RPMI7951 (cell line): ENCODE measurements around the gene PPP1R8. TPM values are rescaled to one million over a fixed set of nuclear protein-coding genes. Genes with fewer than 3 reads are reported as not detected.

Experiments
- DNase-seq: peaks from one replicate; pipeline ENCODE4 v3.0.0-alpha.2; 2012; ENCODE audit warnings: low read depth
- total RNA-seq: library from RNA; depleted of rRNA; stranded (reverse); fragments of >200 nt; shearing (Covaris generic); gene quantifications from 2 replicates; pipeline ENCODE4 v1.2.3, GENCODE V29; 2014

PPP1R8 gene
- total RNA-seq, 1 experiment from 2014 or later, result 44.9 TPM

- peak; percentile 59 for DNase-seq
Measured at GRCh38 chr1:27872059-27872801, 41.6 kb downstream of the PPP1R8 start, which contains the start of gene THEMIS2. Gene THEMIS2 (plus strand): TSS chr1:27872544. CDS start chr1:27872572, 28 bp downstream.

DNA sequence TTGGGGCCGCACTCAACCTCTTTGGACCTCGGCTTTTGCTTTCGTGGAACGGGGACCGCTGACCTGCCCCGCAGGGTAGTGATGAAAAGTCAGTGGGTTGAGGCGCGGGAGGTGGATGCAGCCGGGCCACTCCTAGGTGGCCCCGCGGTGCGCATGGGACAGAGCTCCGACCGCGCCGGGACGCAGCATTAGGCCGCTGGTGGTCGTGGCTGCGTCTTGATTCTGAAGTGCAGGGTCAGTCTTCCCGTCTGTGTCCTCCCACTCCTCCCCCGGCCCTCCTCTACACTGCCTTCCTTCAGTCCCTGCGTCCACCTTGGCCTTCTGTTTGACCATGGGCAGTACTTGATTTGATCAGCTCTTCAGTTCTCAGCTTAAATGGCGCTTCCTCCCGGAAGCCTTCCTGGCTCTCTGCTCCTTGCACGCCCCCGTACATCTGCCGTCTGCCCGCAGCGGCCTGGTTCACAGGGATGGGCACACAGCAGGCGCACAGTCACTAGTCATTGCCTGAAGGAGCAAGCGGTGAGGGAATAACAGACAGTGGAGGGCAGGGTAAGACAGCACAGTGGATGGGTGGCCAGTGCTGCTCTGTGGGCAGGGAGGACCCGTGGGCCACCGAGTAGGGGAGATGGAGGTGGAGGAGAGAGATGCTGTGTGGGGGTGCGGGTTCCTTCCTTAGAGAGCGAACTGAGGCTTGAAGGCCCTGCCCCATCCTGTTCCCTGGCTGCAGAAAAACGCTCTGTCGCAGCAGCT lies 42.4 kb downstream of the PPP1R8 start:
- peak; percentile 45 for DNase-seq

DNA sequence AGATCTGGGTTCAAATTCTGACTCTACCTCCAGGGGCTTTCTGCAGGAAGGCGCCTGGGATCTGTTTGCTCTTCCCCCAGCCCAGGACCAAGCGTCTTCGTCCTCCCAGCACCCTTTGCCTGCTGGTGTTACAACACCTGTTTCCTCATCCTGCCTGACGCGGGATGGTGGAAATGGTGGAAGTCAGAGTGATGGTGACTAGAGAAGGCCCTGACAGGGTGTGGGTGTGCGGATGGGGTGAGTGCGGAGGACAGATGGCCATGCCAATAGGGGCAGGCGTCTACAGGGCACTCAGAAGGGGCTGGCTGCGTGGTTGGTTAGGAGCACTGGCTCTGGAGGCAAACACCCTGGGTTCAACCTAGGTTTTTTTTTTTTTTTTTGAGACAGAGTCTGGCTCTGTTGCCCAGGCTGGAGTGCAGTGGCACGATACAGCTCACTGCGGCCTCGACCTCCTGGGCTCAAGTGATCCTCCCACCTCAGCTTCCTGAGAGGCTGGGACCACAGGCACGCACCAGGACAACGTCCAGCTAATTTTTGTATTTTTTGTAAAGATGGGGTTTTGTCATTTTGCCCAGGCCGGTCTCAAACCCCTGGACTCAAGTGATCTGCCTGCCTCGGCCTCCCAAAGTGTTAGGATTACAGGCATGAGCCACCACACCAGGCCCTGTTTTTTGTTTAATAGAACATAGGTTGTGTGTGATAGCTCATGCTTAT lies 43.2 kb downstream of the PPP1R8 start:
- no peak for DNase-seq

DNA sequence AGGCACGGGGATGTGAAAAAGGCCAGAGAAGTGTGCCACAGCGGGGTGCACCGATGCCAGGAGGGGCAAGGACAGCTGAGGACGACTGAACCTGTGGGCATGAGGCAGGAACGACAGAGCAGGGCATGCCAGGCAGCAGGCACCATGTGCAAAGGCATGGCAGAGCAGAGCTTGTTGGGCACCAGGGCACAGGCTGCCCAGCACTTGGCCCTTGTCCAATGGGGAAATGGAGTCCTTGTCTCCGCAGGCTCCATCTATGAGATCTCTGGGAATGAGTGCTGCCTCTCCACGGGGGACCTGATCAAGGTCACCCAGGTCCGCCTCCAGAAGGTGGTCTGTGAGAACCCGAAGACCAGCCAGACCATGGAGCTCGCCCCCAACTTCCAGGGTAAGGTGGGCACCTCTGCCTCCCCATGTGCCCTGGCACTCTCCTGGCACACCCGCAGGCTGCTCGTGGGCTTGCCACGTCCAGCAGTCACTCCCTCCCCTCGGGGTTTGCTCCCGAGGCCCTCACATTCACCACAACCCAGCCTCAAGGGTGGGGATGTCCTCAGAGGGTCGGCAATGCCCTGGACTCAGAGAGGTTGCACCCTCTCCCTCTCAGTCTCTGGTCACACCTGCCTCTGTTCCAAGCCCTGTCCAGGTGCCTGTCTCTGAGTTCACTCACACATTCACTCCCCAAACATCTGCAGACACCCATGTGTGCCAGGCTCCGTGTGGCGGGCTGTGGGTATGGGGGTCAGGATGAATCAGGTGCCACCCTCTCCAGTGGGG lies 45.9 kb downstream of the PPP1R8 start:
- DNase-seq, result no peak

DNA sequence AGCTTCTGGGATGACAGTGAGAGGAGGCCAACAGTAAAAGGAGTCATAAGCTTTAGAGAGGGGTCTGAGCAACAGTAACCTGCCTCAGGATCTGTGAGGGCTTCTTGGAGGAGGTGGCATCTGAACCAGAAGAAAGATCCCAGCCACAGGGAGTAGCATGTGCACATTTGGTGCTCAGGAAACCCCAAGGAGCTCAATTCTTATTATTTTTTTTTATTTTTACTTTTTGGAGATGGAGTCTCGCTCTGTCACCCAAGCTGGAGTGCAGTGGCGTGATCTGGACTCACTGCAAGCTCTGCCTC lies 46.5 kb downstream of the PPP1R8 start:
- no peak for DNase-seq

DNA sequence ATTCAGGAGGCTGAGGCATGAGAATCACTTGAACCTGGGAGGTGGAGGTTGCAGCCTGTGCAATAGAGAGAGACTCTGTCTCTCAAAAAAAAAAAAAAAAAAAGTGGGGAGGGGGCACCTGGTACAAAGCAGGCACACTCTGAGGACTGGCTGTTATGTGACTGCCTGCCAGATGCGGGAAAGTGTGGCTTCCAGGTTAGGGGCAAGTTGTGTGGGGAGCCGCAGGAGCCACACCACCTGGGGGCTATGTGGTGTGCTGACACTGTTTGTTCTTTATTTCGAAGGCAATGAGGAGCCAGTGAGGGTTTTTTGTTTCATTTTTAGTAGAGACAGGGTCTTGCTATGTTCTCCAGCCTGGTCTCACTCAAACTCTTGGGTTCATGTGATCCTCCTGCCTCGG lies 47.5 kb downstream of the PPP1R8 start:
- DNase-seq, result no peak

DNA sequence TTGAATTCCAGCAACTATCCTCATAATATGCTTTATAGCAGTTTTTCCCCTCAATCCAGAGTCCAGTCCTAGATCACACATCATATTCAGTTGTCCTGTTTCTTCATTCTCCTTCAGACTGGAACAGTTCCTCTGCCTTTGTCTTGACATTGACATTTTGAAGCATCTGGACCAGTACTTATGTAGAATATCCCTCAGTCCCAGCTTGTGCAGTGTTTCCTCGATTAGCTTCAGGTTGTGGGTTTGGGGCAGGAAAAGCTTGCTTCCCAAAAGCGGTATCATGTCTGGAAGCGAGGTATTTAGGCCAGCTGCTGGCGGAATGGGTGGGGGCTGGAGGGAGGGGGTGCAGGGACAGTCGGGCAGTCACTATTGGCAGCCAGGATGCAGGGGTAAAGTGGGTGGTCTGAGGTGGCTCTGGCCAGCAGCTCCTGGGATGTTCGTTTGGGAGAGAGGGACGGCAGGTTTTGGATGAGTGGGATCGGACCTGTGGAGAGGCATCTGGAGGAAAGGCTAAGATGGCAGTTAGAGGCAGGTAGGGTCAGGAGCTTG lies 48.3 kb downstream of the PPP1R8 start:
- no peak for DNase-seq

DNA sequence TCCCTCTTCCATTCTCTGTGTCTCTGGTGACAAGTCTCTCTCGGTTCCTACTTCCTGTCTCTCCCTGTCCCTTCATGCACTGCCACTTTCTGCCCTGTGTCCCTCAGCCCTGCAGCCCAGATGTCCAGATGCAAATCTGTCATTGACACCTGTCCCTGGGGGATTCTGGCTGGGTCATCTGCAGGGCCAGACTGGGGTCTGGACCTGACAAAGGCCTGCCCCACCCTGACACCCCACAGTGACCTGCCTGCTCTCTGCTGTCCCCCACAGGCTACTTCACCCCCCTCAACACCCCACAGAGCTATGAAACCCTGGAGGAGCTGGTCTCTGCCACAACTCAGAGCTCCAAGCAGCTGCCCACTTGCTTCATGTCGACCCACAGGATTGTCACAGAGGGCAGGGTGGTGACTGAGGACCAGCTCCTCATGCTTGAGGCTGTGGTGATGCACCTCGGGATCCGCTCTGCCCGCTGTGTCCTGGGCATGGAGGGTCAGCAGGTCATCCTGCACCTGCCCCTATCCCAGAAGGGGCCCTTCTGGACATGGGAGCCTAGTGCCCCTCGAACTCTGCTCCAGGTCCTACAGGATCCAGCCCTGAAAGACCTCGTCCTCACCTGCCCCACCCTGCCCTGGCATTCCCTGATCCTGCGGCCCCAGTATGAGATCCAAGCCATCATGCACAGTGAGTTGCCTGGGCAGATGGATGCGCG lies 48.9 kb downstream of the PPP1R8 start:
- no peak for DNase-seq

DNA sequence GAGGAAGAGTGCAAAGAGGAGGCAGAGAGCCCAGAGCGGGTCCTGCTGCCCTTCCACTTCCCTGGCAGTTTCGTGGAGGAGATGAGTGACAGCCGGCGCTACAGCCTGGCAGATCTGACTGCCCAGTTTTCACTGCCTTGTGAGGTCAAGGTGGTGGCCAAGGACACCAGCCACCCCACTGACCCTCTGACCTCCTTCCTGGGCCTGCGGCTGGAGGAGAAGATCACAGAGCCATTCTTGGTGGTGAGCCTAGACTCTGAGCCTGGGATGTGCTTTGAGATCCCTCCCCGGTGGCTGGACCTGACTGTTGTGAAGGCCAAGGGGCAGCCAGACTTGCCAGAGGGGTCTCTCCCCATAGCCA lies 51.9 kb downstream of the PPP1R8 start:
- DNase-seq, result no peak

DNA sequence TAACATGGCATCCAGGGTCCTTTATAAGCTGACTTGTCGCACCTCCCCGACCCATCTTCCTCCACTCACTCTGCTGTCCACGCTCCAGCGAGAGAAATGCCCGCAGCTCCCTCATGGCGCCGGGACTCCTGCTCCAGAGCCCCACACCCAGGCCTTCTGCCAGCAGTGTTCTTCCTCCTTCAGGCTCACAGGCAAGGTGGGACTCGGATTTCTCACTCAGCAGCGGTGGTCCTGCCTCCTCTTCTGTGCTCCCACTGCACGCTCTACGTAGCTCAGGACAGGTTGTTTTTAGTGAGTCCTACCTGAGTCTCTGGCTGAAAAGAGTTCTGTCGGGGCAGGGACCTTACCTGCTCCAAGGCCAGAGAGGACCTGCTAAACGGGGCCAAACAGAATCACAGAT lies 53.0 kb downstream of the PPP1R8 start:
- no peak for DNase-seq

DNA sequence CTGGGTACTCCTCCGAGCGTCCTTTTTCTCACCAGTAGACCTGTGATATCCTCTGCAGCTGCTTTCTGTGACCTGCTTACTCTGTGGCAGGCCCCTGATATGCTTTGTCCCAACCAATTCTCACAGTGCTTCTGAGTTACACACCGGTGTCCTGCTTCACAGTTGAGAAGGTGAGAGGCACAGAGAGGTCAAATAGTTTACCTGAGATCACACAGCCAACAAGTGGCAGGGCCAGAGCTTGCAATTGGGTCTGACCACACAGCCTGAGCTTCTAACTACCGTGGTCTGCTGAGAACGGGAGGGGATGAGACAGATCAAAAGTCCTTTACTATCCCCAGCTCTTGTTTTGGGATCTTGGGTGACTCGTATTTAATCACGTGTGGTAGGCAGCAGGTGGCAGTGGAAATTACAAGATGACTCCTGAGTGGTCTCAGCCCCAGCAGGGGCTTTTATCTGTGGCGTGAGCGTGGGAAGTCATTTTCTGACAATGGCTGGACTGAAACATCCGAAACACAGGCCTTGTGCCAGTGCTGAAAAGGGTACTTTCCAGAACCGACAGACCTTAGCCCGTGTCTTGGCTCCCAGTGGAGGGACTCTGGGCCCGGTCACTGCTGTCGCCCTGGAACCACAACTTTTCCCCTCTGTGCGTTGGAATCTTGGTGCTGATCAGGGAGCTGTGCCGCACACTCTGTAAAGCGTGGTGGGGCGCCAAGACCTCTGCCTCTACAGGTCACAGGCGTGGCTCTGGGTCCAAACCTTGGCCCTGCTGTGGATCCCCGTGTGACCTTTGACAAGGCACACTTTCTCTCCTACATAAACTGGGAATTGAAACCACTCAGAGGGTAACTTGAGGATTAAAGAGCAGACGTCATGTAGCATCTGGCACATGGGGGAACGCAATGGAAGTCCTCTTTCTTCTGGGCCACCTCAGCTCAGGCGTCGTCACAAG lies 53.7 kb downstream of the PPP1R8 start:
- no peak for DNase-seq

GRCh38 chr1:27885114-27885528 lies 54.5 kb downstream of the PPP1R8 start:
- no peak for DNase-seq

DNA sequence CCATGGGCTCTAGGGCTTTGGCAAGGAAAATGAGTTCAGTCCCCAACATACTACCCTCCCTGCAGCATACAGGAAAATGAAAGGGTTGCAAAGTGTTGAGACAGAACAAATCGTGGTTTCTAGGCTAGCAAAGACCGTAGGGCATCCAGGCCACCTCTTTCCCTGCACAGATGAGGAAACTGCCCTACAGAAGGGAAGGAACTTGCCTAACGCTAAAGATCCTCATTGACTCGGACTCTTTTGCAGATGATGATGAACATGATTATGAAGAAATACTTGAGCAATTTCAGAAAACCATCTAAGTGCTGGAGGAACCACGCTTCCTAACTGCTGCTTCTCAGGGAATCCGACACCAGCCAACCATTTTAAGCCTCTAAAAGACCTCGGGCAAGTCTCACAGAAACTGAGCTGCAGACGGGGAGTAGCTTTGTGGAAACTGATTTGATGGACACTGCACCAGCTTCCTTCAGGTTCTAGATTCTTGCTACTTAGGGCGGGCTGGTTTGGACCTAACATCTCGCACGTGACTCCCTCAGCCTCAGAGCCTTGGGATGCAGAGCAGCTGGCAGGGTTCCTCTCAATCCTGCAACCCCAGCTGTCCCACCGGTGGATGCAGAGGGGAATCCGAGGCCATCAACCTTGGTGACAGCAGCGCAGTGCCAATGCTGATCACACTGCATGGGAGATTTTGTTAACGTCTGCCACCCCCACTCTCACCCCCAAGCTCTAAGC lies 55.2 kb downstream of the PPP1R8 start:
- no peak for DNase-seq

- no peak for DNase-seq
Measured at GRCh38 chr1:27886353-27886679, 55.7 kb downstream of the PPP1R8 start.

DNA sequence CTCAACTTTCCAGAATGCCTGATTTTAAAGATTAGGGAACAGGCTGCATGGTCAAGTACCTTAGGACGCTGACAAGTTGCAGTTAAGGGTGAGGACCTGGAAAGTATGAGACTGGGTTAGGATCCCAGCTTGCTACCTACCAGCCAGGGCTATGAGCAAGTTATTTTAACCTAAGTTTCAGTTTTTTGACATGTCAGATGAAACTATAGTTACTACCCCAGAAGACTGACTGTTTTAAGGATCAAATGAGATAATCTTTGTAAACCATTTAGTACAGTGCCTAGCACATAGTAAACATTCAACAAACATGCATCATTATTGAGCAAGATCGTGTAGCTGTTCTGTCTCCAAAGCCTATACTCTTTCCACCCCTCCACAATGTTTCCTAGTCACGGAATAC lies 56.2 kb downstream of the PPP1R8 start:
- DNase-seq, result no peak

DNA sequence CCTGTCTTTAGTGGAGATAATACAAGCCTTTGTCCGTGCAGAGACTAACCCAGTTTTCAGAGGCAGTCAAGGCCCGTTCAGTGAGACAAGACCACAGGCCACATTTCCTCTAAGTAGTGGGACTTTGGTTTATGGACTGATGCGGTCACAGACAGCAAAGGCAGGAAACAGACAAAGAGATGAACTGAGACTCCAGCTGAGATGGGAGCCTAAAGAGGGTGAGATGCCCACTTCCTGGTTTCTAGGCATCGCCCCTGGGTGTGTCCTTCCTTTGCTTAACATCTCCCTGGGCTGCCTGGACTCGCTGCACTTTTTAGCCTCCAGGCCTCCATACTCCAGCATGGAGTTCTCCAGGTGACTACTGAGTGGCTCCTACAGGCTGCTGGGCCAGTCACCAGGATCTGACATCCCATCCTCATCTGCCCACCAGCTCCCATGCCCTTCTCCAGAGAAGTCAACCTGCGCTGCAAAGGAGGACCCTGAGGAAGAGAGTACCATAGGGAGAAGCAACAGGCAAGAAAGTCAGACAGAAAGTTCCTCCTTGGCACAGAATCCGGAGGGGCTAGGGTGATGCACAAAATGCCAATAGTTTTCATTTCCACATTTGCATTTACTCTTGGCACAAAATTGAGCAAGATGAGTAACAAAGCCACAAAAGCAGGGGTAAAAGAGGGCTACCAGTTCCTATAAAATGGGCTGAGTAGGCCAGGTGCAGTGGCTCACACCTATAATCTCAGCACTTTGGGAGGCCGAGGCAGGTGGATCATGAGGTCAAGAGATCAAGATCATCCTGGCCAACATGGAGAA lies 56.8 kb downstream of the PPP1R8 start:
- DNase-seq, result peak; percentile 42

DNA sequence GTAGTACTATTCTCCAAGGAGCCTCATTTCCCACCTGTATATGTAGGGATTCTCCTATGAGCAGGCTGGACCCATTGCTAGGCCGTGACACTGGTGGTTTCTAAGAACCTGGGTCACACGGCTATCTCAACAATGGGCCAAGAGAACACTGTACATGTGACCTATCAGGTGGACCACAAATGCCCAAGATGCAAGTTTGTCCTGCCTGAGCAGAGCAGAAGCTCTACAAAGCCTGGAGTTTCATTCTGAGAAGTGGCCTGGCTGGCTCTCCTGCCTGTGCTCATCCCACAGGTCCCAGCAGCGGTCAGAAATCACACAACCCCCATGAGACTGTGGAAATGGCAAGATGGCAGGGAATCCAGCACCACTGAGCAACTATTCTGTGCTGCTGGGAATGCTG lies 58.9 kb downstream of the PPP1R8 start:
- no peak for DNase-seq

DNA sequence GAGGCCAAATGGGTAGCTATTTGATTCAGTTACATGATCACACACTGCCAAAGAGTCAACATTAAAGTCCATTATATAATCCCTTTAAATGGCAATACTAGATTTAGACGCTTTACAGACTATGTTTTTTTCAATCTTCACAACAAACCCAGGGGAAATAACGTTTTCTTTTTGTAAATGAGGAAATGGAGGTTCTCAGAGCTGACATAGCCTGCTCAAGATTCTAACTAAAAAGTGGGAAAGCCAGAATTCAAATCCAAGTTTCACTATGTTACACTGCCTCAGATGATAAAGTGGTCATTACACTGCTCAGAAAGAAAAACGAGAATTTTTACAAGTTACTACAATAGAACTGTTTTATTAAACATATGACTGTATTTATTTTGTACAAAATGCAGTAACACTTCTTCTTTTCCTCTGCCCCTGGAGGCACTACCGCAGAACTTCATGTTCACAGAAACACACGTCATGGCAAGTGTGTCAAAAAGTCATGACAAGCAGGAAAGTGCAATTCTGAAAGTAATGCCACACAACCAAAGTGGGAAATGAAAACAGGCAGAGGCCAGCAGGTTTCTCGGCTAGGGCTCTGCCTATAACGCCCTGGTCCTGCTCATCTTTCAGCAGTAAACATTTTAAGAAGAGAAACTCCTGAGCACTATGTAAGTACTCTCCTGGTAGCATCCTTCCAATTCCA lies 60.8 kb downstream of the PPP1R8 start:
- DNase-seq, result no peak
